Vein endothelial cell (primary cell): Measurements from ENCODE around the gene PMEPA1. TPM values are rescaled to one million over a fixed set of nuclear protein-coding genes. Genes with fewer than 3 reads are reported as not detected.

Experiments used
- total RNA-seq: library from RNA; depleted of rRNA; stranded (reverse); fragments of >200 nt; gene quantifications from 2 replicates; pipeline ENCODE4 v1.2.3, GENCODE V29; 2012

PMEPA1 gene, protein sequence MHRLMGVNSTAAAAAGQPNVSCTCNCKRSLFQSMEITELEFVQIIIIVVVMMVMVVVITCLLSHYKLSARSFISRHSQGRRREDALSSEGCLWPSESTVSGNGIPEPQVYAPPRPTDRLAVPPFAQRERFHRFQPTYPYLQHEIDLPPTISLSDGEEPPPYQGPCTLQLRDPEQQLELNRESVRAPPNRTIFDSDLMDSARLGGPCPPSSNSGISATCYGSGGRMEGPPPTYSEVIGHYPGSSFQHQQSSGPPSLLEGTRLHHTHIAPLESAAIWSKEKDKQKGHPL
- total RNA-seq, result 11.8 and 25.2 TPM in 2 replicates

DNA sequence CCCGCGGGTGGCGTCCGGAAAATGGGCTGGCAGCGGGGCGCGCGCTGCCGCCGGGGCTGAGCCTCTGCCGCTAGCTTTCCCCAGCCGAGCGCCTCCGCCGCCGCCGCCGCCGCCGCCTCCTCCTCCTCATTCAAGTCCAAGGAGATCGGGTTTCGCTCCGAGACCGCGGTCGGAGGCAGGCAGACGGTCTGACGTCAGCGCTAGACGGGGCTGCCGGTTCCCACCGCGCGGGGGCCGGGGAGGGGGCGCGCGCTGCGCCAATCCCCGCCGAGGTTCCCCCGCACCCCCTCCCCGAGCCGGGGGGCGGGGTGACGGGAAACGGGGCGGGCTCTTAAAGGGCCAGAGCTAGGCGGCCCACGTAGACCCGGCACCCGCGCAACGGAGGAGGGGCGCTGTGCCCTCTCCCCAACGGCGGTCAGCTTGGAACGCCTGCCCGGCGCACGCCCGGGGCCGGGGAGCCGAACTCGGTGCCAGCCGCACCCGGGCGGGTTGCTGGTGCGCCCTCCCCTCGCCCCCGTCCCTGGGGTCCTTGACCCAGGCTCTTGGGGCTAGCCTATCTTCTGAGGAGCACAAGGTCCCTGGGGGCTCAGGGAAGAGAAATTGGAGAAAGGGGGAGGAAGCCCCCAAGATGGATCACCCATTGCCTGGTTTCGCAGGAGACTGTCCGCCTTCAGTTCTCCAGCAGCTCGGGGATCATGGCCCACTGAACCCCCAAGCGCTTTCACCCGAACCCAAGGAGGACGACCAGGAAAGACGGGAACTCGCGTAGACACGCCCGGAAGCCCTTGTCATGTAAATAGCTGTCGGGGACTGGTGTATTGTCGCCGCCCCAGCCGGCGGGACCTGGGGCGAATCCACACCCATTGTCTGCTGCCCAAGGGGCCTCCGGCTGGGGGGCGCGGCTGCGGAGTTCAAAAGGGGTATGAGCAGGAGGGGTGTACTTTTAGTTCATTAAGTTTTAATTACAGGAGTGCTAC is at the start of gene PMEPA1:
Gene PMEPA1, minus strand, starts transcription at position 193 of the 977 bp plus-strand sequence. CDS start 433 bp downstream, outside the sequence.

DNA sequence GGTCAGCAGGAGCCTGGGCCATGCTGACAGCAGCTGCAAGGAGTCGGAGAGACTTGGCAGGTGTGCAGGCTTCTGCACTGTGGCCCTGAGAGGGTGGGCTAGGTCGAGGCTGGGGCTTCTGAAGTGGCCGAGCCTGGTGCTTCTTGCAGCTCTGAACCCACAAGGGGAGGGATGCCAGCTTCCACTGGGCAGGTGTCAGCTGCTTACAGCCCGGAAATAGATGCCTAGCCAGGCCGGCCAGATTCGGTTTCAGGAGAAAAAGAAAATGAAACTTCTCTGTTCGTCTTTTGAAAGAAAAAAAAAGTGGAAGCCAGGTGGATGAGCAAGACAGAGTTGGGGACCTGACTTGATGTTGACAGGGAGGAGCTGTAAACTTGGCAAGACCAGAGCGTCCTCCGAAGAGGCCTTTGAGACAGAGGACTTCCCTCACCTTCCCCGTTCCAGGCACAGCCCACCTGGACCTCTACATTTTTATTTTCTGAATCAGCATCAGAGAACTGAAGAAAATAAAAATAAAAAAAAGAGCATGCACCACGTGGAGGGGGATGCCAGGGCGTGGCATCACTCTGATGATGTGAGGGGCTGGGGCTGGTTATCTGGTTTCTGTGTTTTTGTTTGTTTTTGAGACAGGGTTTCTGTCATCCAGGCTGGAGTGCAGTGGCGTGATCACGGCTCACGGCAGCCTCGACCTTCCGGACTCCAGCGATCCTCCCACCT is 89.4 kb downstream of the PMEPA1 start, which contains the start of gene ZBP1:
Gene ZBP1, minus strand, starts transcription at position 153 of the 717 bp plus-strand sequence. Its CDS starts 131 bp downstream, at position 22.

Other genes with a start within 250 kb of the PMEPA1 start
- under 0.01 TPM in 1 of 2 replicates, not detected in the other for gene CTCFL, start 184.9 kb downstream of the PMEPA1 start, total RNA-seq
- not detected in 2 replicates for gene PCK1, start 148.9 kb downstream of the PMEPA1 start, total RNA-seq
- gene ZBP1, start 89.6 kb downstream of the PMEPA1 start, total RNA-seq, result not detected in 2 replicates